HG03520 (cell line): ENCODE results near the gene TECR.
"Not testable (repeated sequence)": the region's sequence is repeated elsewhere in the genome, so short reads cannot be mapped to it uniquely, and the experiment has no call there.

ENCODE experiments used
- ATAC-seq: cut with Tn5 transposase; IDR thresholded peaks from one replicate; pipeline ENCODE4 v1.9.1; 2021; ENCODE audit warnings: mild to moderate bottlenecking, moderate library complexity; ENCODE audit not compliant: unreplicated experiment

TECR gene

DNA sequence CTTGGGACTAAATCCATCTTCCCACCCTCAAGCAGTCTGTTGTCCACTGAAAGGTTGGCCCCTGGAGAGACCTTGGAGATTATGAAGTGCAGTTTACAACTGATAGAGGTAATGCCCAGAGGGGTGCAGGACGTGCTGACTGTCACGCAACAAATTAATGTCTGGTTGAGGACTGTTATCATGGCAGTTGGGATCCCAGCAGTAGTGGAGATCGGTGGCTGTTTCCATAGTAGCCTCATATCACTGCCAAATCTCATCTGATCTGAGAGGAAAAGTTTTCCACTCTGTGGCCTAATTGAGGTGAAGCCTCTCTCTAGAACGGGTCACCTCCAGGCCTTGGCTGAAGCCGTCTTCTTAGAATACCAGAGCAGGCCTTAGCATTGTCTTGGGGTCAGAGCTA, 4.1 kb downstream of the TECR start:
- no peak for ATAC-seq

DNA sequence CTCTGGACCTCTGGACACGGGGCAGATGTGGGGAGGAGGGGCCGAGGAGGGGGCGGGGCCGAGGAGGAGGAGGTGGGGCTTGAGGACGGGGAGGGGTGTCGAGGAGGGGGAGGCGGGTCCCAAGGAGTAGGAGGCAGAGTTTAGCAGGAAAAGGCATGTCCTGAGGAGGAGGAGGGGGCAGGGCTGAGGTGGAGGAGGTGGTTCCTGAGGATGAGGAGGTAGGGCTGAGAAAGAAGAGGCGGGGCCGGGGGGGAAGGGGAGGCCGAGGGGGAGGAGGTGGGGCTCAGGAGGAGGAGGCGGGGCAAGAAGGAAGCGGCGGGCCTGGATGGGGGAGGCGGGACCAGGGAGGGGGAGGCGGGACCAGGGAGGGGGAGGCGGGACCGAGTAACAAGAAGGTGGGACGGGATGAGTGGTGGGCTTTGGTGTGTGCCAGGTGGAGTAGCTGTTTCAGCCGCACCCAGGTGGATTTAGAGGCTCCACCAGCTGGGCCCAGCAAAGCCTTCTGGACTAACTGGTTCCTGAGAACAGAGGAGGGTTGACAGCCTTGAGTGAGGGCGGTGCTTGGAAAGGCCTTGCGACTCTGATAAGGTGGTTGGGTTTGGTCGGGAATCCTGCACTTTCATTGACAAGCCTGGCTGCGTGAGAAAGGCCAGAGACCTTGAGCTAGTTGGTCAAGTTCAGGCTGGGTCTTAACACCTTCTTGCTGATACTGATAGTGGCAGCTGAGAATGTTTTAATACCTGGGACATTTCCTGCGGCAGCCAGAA, 7.7 kb downstream of the TECR start:
- no peak for ATAC-seq

DNA sequence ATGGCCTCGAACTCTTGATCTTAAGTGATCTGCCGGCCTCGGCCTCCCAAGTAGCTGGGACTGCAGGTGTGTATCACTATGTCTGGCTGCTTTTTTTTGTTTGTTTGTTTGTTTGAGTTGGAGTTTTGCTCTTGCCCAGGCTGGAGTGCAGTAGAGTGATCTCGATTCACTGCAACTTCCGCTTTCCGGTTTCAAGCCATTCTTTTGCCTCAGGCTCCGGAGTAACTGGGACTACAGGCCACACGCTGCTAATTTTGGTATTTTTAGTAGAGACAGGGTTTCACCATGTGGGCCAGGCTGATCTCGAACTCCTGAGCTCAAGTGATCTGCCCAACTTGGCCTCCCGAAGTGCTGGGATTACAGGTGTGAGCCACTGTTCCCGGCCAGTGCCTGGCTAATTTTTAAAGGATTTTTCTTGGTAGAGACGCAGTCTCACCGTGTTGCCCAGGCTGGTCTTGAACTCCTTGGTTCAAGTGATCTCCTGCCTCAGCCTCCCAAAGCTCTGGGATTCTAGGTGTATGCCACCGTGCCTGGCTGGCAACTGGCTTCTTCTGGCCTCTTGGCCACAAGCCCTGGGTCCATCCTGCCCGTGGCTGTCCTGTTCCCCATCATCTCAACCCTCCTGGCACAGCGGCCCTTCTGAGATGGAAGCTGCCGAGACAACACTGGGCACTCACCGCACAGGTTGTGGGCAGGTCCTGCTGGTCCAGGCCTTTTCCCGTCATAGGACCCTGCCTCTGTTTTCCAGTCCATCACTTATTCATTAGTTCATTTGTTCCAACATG, 11.5 kb downstream of the TECR start:
- ATAC-seq, result no peak

DNA sequence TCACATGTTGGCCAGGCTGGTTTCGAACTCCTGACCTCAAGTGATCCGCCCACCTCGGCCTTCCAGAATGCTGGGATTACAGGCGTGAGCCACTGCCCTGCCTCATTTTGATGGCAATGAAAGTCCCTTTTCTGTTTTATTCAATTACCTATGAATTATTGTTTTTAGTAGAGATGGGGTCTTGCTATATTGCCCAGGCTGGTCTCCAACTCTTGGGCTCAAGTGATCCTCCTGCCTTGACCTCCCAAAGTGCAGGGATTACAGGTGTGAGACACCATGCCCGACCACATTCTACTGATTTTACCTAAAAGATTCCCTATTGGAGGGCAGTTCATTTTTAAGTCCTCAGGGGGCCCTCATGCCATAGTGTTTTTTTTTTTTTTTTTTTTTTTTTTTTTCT, 12.6 kb downstream of the TECR start:
- not testable (repeated sequence) for ATAC-seq

DNA sequence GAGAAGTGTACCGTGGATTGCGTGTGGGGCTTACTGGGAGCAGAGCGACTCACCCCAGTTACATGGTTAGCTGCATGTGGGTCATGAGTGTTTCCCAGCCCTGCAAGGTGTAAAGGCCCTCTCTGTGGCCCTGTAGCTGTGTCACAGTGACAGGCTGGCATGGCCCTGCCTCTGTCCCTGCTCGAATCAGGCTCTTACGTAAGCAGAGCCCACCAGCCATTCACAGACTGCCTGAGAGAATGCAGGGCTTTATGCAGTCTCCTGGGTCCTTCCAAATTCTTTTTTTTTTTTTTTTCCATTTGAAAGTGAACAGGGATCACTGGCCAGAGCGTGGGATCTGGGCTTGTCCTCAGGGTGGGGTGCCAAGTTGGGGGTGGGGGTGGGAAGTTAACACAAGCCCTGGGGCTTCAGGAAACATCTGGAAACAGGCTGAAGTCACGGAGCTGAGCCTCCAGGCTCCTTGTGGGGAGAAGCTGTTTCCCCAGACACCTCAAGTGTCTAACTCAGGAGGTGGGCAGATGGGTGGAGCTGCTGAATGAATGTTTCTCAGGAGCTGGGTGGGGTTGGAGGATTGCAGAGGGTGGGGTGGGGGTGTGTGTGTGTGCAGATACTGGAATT, 13.4 kb downstream of the TECR start:
- no peak for ATAC-seq

DNA sequence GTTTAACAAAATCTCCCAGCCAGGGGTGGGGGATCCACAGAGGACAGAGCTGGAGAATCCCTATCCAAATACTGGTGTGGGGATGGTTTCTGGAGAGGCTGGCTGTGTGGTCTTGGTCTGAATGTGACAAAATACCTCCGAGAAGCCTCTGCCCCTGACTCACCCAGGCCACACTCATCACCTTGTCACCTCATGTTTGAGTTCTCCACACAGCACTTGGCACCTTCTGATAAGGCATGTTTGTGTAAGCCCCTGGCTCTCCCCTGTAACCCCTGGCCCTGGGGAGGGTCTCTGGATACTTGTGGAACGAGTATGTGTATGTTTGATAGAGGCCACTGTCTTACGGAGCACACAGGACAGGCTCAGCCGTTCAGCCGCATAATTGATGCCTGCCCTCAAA, 14.7 kb downstream of the TECR start:
- ATAC-seq, result no peak

DNA sequence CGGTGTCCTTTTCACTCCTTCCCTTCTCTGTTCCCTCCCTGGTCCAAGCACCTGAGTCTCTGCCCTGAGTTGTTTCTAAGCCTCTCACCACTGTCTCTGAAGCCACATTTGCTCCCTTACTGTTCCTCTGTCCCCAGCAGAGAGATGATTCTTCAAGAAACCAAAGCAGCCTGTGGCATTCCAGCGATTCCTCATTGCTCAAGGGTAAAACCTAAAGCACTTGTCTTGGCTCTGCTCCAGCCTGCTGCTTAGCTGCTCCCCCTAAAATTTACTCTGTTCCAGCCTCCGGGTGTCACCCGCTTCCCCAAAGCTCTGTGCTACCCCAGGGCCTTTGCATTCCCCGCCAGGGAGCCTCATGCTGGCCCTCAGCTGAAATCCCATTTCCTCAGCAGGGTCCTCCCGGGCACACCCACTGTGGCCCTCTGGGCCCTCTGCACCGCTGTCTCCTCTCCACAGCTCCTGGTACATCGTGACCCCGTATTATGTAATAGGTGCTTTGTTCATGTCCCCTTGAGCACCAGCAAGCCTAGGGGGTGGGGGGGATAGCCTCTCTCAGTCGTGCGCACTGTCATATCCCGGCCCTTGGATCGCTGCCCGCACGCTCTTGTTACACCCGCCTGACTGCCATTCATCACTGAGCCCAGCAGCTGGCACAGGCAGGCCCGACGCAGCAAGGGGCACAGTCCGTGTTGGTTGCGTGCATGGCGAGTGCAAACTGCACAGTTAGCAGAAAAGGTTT, 15.8 kb downstream of the TECR start:
- ATAC-seq, result no peak

DNA sequence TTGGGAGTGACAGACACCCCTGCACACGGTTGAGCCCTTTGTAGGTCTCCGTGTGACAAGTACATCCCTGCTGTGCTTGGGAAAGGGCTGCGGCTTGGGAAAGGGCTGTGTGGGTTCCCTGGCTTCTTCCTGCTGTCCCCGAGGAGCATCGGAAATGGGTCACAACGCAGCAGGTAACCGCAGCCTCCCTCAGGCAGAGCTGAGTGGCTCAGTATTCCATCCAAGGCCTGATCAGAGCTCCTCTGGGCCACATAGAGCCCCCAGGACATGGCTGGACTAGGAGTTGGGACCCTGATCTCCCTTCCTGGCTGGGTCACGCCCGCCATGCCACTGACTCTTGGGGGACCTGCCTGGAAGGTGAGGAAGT, 16.3 kb downstream of the TECR start:
- ATAC-seq, result no peak

DNA sequence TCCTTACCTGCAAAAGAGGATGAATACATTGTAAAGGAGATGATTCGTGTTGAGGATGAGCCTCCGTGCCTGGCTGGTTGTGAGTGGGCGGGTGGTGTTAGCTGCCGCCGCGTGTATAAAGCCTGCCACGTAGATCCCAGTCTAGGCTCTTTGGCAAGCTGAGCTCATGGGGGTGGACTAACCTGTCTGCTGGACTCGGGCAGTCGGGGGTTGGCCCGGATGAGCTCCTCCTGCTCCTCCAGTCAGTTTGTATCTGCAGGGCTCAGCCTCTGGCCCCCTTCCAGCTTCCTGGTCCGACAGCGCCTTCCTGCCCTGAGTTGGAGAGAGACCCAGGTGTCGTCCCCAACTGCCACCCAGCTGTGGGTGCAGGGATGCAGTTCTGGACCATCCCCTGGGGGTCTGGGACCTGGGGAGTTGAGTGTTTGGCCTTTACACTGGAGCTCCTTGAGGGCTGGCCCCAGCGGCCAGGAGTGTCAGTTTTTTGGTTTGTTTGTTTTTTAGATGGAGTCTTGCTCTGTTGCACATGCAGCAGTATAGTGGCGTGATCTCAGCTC, 20.9 kb downstream of the TECR start:
- ATAC-seq, result no peak

DNA sequence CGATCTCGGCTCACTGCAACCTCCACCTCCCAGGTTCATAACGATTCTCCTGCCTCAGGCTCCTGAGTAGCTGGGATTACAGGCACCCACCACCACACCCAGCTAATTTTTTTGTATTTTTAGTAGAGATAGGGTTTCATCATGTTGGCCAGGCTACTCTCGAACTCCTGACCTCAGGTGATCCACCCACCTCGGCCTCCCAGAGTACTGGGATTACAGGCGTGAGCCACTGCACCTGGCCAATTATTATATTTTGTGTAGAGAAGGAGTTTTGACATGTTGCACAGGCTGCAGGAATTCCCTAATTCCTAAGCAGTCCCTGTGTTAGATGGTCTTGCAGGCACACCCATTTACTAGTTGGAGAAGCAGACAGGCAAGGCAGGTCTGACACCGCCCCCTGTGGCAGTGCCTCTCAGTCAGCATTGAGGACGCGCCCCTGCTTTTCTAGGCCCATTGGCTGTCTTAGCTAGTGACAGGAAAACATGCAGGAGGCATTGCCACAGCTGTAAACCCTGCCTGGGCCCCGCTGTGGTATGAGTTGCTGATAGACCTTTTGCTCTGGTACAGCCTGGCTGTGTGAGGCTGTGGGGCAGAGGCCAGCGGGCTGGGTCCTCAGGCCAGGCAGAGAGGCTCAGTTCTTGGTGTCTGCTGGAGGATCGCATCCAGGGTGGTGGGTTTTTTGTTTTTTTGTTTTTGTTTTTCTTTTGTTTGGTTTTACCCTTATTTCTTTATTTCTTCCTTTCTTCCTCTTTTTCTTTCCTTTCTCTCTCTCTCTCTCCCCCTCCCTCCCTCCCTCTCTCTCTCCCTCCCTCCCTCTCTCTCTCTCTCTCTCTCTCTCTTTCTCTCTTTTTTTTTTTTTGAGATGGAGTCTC, 22.0 kb downstream of the TECR start:
- ATAC-seq, result not testable (repeated sequence)

DNA sequence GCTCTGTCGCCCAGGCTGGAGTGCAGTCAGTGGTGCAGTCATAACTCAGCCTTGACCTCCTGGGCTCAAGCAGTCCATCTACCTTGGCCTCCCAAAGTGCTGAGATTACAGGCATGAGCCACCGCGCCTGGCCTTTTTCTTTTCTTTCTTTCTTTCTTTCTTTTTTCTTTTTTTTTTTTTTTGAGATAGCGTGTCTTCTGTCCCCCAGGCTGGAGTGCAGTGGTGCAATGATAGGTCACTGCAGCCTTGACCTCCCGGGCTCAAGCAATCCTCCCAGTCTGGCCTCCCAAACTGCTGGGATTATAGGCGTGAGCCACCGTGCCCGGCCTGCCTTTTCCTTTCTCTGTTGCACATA, 22.6 kb downstream of the TECR start:
- ATAC-seq, result not testable (repeated sequence)

DNA sequence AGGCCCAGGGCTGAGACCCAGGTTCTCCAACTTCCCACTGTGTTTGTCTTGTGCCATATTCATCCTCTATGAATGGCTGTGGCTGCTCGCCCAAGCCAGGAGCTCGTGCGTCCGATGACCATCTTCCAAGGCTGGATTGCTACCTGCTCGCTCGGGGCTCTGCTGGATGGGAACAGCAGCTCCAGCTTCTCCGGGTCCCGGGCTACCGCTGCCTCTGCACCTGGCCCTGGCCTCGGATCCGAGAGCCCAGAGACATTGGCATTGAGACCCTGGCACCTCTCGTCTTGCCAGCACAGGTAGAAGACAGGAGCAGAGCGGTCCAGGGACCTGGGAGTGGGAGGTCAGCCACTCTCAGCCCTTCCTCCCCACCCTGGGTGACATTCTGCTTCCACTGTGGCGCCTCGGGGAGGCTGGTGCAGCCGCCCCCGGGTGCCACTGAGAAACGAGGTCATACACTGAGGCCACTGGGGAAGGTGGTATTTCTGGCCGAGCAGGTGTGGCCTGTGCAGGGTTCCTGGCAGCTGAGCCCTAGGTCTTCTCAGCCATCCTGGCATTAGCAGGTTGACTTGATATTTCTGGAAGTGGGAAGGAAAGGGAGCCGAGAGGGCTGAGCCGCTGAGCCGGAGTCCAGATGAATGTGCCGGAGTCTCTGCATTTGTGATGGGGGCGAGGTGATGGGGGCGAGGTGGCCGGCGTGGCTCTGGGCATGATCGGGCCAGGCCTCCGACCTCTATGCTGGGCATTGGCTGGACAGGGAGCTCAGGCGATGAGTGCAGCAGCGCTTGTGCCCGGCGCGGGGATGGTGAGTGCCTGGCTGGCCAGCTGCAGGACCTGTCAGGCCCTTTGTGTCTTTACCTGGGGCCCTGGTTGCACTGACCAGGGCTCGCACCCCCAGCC, 23.9 kb downstream of the TECR start:
- no peak for ATAC-seq

DNA sequence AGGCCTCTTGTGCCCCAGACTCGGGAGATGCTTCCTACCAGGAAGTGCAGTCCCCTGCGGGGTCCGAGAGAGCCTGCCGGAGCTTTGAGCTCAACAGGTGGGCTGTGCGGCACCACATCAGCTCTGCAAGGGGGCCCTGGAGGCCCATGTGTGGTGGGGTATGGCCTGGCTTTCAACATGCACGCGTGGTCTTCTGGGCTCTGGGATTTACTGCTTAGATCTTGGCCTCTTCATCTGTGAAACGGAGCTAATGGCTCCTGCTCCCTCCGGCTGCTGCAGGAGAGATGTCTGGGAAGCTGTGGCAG, 24.5 kb downstream of the TECR start:
- no peak for ATAC-seq

DNA sequence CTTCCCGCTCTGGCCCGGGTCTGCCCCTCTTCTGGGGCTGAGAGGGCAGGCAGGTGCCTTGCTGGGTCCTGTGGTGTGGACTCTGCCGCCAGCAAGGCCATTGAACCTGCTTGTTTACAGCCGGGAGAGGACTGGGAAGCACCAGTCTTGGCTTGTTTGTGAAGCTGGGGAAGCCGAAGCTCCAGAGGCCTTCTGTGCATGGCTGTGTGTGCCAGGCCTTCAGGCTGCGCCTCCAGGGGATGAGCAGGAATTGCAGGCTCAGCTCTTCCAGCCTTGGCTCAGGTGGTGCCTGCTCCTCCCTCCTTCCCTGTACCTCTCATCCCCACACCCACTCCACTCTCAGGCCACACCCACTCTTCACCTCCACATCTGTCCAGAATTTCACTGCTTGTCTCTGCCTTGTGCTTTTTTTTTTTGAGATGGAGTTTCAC, 25.0 kb downstream of the TECR start:
- ATAC-seq, result no peak

DNA sequence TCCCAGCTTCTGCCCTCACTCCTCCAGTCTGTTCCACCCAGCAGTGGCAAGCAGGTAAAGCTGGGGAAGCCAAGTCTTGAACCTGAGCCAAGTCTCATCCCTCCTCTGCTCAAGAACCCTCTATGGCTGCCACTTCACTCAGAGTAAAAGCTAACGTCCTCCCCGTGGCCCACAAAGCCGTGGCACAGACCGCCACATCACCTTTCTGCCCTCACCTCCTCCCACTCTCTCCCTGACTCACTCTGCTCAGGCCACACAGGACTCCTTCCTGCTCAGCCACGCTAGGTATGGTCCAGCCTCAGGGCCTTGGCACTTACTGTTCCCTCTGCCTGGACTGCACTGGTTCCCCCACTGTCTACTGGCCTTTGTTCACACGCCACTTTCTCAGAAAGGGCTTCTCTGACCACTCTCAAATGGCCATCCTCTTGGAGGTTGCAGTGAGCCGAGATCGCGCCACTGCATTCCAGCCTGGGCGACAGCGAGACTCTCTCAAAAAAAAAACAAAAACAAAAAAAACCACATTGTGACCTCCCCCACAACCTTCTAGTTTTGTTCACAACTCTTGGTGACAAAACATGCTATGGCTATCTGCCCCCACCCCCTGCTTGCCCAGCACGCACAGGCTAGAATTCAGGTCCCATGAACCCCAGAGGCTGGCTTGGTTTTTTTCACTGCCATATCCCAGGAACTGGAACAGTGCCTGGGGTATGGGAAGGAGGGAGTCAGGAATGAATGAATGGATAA, 26.7 kb downstream of the TECR start:
- ATAC-seq, result no peak

DNA sequence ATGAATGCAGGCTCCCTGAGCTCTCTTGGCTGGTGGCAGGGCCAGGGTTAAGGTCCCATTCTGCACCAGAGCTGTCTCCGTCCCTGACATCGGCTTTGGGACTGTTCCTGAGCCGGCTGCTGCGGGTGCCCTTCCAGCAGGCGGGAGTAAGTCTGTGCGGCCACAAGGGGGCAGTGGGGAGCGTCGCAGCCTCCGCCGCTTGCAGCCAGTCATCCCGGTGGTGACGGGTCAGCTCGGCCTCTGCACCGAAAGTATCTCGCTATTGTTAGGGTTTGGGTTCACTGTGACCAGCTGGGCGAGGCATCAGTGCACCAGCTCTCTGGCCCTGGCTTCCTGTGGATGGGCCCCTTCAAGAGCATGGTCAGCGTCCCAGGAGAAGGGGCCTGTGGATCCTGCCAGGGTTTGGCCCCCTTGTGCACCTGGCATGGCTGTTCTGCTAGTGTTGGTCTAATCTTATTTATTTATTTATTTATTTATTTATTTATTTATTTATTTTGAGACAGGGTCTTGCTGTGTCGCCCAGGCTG, 27.3 kb downstream of the TECR start:
- ATAC-seq, result no peak

DNA sequence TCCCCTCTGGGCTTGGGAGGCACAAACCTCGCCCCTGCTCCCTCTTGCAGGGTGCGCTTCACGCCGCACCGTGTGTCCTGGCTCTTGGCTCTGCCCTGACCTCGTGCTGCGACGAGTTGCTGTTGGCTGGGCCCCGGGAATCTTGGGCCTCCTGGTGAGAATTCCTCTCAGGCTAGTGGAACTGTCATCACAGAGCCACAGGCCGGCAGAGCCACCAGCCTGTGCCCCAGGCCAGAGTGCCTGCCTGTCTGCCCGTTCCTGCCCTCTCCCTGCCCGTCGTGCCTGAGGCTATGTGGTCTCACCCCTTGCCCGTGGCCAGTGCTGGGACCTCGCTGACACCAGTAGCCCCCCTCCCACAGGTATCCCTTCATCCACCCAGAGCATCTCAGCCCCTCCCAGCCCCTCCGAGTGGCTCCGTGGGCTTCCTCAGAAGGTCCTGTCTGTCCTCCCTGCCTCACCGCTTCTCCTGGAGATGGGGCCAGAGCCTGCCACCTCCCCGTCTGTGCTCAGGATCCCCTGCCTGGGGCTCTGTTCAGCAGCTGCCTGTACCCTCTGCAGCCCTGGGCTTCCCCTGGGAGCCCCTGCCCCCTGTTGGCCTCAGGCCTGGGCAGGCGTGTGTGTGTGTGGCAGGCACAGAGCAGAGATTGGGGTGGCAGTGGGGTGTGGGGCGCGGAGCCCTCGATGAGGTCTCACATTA, 29.1 kb downstream of the TECR start:
- no peak for ATAC-seq
